SK-N-SH treated with all-trans-retinoic acid at 6 μM for 48 hours (cell line): ENCODE data around the gene TYSND1.
A peak's percentile ranks its signal among the peaks of the same experiment; 100 is the strongest.

Source experiments
- ATAC-seq: fragments of 200-7000 bp; cut with Tn5 transposase; 3 replicates; pipeline ENCODE4 v1.9.1; 2020; ENCODE audit warnings: mild to moderate bottlenecking, moderate library complexity
- BACH2 ChIP-seq: fragments of 250-450 bp; sonication (Bioruptor Pico); IDR thresholded peaks from 2 replicates; pipeline ENCODE4 v1.9.0; 2021; ENCODE audit warnings: mild to moderate bottlenecking, borderline replicate concordance
- CSDC2 ChIP-seq: fragments of 250-450 bp; sonication (Bioruptor Pico); IDR thresholded peaks from 2 replicates; pipeline ENCODE4 v1.5.0; 2020; ENCODE audit warnings: mild to moderate bottlenecking, moderate library complexity
- ESRRG ChIP-seq: fragments of 250-450 bp; sonication (Bioruptor Pico); IDR thresholded peaks from 2 replicates; pipeline ENCODE4 v1.6.1; 2021; ENCODE audit warnings: mild to moderate bottlenecking
- GLIS3 ChIP-seq: fragments of 250-450 bp; sonication (Bioruptor Pico); IDR thresholded peaks from 2 replicates; pipeline ENCODE4 v1.5.0; 2020; ENCODE audit warnings: mild to moderate bottlenecking, moderate library complexity
- OSR1 ChIP-seq: fragments of 250-450 bp; sonication (Bioruptor Pico); IDR thresholded peaks from 2 replicates; pipeline ENCODE4 v1.8.0; 2022; ENCODE audit warnings: moderate library complexity, mild to moderate bottlenecking, inconsistent platforms
- PPARA ChIP-seq: fragments of 250-450 bp; sonication (Bioruptor Pico); IDR thresholded peaks from 2 replicates; pipeline ENCODE4 v1.5.0; 2020; ENCODE audit warnings: mild to moderate bottlenecking, borderline replicate concordance
- RARB ChIP-seq: fragments of 250-450 bp; sonication (Bioruptor Pico); IDR thresholded peaks from 2 replicates; pipeline ENCODE4 v1.8.0; 2021; ENCODE audit warnings: mild to moderate bottlenecking, moderate library complexity
- SNAI2 ChIP-seq: fragments of 250-450 bp; sonication (Bioruptor Pico); IDR thresholded peaks from 2 replicates; pipeline ENCODE4 v1.5.0; 2020; ENCODE audit warnings: mild to moderate bottlenecking, moderate library complexity
- TCF4 ChIP-seq: fragments of 250-450 bp; sonication (Bioruptor Pico); IDR thresholded peaks from 2 replicates; pipeline ENCODE4 v1.8.0; 2021; ENCODE audit warnings: mild to moderate bottlenecking, moderate library complexity, borderline replicate concordance
- TOX ChIP-seq: fragments of 250-450 bp; sonication (Bioruptor Pico); IDR thresholded peaks from 2 replicates; pipeline ENCODE4 v1.8.0; 2021; ENCODE audit warnings: mild to moderate bottlenecking, moderate library complexity, borderline replicate concordance
- ZC3H10 ChIP-seq: fragments of 250-450 bp; sonication (Bioruptor Pico); IDR thresholded peaks from 2 replicates; pipeline ENCODE4 v1.5.1; 2021; ENCODE audit warnings: mild to moderate bottlenecking, moderate library complexity
- ZFP3 ChIP-seq: fragments of 250-450 bp; sonication (Bioruptor Pico); IDR thresholded peaks from 2 replicates; pipeline ENCODE4 v1.5.0; 2020; ENCODE audit warnings: mild to moderate bottlenecking, moderate library complexity
- ZFP30 ChIP-seq: fragments of 450-650 bp; formaldehyde crosslinking; IDR thresholded peaks from 2 replicates; pipeline ENCODE4 v1.5.0; 2022; ENCODE audit warnings: mild to moderate bottlenecking, moderate library complexity
- ZNF565 ChIP-seq: fragments of 450-650 bp; formaldehyde crosslinking; conservative IDR thresholded peaks from 2 replicates; pipeline ENCODE4 v1.5.0; 2020; ENCODE audit warnings: low read depth, mild to moderate bottlenecking, moderate library complexity
- ZNF70 ChIP-seq: fragments of 450-650 bp; formaldehyde crosslinking; IDR thresholded peaks from 2 replicates; pipeline ENCODE4 v1.5.0; 2020; ENCODE audit warnings: mild to moderate bottlenecking, moderate library complexity
- ZNF8 ChIP-seq: fragments of 450-650 bp; formaldehyde crosslinking; IDR thresholded peaks from 2 replicates; pipeline ENCODE4 v1.5.0; 2020; ENCODE audit warnings: mild to moderate bottlenecking, moderate library complexity
- TF ChIP-seq, protein P1 (sequence below): fragments of 250-450 bp; sonication (Bioruptor Pico); IDR thresholded peaks from 2 replicates; pipeline ENCODE4 v1.8.0; 2020; ENCODE audit warnings: mild to moderate bottlenecking, moderate library complexity, borderline replicate concordance
- TF ChIP-seq, protein P2 (sequence below): fragments of 250-450 bp; sonication (Bioruptor Pico); IDR thresholded peaks from 2 replicates; pipeline ENCODE4 v1.8.0; 2021; ENCODE audit warnings: low read depth, mild to moderate bottlenecking, moderate library complexity, borderline replicate concordance
- TF ChIP-seq, protein P3 (sequence below): fragments of 250-450 bp; sonication (Bioruptor Pico); IDR thresholded peaks from 2 replicates; pipeline ENCODE4 v1.5.0; 2020; ENCODE audit warnings: mild to moderate bottlenecking, moderate library complexity
- TF ChIP-seq, protein P4 (sequence below): fragments of 250-450 bp; sonication (Bioruptor Pico); IDR thresholded peaks from 2 replicates; pipeline ENCODE4 v1.5.1; 2020; ENCODE audit warnings: low read depth, mild to moderate bottlenecking, moderate library complexity
- TF ChIP-seq, protein P5 (sequence below): fragments of 250-450 bp; sonication (Bioruptor Pico); IDR thresholded peaks from 2 replicates; pipeline ENCODE4 v1.5.1; 2021; ENCODE audit warnings: mild to moderate bottlenecking, moderate library complexity

The TYSND1 gene

DNA sequence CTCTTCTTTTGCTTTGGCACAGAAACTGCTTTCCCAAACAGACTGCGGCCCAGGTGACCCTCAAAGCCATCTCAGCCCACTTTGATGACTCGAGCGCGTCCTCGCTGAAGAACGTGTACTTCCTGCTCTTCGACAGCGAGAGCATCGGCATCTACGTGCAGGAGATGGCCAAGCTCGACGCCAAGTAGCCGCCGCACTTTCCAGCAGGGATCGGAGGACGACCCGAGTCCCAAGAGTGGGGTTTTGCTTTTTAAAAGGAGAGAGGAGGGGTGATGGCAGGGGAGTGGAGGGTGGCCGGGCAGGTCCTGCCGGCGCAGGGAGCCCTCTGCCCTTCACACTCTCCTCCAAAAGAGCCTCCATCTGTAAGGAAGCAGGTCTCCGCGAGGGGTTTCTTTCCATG, 35.0 kb downstream of the TYSND1 start:
- ATAC-seq, result no peak

DNA sequence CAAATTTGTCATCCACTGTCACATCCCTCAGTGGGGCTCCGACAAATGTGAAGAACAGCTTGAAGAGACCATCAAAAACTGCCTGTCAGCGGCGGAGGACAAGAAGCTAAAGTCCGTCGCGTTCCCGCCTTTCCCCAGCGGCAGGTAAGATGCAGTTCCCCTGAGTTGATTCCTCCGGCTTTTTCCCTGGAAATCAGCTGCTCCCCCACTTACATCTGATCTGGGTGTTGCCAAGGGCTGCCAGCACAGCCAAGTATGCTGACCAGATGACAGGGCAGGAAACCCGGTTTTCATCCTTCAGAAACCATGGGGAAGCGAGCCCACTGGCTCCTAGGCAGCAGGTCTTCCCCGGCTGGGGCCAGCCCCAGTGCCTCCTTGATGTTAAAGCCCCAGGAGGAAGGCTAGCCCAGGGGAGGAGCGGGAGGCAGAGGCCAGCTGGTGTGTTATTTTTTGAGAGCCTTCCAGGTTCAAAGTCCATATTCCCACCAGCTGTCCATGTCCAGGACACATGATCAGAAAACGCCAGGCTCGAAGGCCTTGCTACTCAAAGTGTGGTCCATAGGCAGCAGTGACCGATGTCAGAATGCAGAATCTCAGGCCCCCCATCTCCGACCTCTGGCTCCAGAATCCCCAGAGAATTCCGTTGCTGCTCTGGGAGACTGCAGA, 37.3 kb downstream of the TYSND1 start:
- ATAC-seq, result no peak
- TF ChIP-seq, protein P1, sequence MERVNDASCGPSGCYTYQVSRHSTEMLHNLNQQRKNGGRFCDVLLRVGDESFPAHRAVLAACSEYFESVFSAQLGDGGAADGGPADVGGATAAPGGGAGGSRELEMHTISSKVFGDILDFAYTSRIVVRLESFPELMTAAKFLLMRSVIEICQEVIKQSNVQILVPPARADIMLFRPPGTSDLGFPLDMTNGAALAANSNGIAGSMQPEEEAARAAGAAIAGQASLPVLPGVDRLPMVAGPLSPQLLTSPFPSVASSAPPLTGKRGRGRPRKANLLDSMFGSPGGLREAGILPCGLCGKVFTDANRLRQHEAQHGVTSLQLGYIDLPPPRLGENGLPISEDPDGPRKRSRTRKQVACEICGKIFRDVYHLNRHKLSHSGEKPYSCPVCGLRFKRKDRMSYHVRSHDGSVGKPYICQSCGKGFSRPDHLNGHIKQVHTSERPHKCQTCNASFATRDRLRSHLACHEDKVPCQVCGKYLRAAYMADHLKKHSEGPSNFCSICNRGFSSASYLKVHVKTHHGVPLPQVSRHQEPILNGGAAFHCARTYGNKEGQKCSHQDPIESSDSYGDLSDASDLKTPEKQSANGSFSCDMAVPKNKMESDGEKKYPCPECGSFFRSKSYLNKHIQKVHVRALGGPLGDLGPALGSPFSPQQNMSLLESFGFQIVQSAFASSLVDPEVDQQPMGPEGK (CRISPR knock-in tag), result no peak
- TF ChIP-seq ESRRG (CRISPR knock-in tag) (no peak), ZNF70 (CRISPR knock-in tag) (no peak), ZFP3 (CRISPR knock-in tag) (no peak), OSR1 (CRISPR knock-in tag) (no peak), TCF4 (no peak), ZNF8 (CRISPR knock-in tag) (no peak), ZC3H10 (CRISPR knock-in tag) (no peak), SNAI2 (CRISPR knock-in tag) (no peak), TOX (no peak)

More for the DNA sequence above, 35.0 kb downstream of the TYSND1 start:
- no peak for TF ChIP-seq ZFP30 (CRISPR knock-in tag)
- no peak for TF ChIP-seq RARB (CRISPR knock-in tag)
- TF ChIP-seq BACH2 (CRISPR knock-in tag), result no peak
- TF ChIP-seq SNAI2 (CRISPR knock-in tag), result no peak

DNA sequence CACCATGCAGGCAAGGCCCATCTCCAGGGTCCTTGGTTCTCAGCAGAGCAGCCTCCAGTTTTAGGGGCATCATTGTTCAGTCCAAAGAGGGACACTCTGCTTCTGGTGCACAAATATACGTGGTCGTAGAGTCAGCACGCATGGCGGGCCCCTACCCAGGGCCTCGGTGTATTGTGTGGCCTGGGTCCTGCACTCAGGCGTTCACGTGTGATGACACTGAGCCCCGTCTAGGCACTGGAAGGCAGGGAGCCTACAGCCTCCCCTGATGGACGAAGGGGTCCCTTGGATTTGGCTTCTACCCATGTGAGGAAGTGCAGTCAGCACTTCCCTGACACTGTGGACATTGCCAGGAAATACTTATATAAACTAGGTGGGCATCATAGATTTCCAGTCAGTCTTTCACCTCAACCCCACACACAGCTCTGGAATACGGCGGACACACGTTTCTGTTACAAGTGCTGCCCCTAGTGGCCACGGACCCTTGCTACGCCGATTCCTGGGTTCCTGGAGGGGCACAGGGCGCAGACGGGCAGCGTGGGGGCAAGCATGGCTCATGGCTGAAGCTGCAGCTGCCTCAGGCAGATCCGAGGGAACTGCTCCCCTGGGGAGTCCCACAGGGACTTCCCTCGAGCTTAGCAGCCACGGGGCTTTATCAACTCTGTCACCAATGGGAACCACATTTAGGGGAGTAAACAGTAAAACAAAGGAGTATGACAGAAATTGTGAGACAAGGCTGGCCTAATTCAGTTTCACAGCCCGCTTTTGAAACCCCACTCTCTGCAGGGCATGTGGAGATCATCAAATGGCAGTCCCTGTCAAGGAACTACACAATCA, 39.3 kb downstream of the TYSND1 start:
- TF ChIP-seq ZC3H10 (CRISPR knock-in tag) (no peak), ZNF70 (CRISPR knock-in tag) (no peak), CSDC2 (CRISPR knock-in tag) (no peak), TCF4 (no peak), GLIS3 (CRISPR knock-in tag) (no peak), OSR1 (CRISPR knock-in tag) (no peak), ESRRG (CRISPR knock-in tag) (no peak), ZNF565 (no peak), SNAI2 (CRISPR knock-in tag) (no peak), PPARA (CRISPR knock-in tag) (no peak), ZFP3 (CRISPR knock-in tag) (no peak), RARB (CRISPR knock-in tag) (no peak), TOX (no peak)
- TF ChIP-seq, protein P2, sequence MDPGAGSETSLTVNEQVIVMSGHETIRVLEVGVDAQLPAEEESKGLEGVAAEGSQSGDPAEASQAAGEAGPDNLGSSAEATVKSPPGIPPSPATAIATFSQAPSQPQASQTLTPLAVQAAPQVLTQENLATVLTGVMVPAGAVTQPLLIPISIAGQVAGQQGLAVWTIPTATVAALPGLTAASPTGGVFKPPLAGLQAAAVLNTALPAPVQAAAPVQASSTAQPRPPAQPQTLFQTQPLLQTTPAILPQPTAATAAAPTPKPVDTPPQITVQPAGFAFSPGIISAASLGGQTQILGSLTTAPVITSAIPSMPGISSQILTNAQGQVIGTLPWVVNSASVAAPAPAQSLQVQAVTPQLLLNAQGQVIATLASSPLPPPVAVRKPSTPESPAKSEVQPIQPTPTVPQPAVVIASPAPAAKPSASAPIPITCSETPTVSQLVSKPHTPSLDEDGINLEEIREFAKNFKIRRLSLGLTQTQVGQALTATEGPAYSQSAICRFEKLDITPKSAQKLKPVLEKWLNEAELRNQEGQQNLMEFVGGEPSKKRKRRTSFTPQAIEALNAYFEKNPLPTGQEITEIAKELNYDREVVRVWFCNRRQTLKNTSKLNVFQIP, result no peak
- TF ChIP-seq, protein P3, sequence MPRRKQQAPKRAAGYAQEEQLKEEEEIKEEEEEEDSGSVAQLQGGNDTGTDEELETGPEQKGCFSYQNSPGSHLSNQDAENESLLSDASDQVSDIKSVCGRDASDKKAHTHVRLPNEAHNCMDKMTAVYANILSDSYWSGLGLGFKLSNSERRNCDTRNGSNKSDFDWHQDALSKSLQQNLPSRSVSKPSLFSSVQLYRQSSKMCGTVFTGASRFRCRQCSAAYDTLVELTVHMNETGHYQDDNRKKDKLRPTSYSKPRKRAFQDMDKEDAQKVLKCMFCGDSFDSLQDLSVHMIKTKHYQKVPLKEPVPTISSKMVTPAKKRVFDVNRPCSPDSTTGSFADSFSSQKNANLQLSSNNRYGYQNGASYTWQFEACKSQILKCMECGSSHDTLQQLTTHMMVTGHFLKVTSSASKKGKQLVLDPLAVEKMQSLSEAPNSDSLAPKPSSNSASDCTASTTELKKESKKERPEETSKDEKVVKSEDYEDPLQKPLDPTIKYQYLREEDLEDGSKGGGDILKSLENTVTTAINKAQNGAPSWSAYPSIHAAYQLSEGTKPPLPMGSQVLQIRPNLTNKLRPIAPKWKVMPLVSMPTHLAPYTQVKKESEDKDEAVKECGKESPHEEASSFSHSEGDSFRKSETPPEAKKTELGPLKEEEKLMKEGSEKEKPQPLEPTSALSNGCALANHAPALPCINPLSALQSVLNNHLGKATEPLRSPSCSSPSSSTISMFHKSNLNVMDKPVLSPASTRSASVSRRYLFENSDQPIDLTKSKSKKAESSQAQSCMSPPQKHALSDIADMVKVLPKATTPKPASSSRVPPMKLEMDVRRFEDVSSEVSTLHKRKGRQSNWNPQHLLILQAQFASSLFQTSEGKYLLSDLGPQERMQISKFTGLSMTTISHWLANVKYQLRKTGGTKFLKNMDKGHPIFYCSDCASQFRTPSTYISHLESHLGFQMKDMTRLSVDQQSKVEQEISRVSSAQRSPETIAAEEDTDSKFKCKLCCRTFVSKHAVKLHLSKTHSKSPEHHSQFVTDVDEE, result no peak
- TF ChIP-seq, protein P4, sequence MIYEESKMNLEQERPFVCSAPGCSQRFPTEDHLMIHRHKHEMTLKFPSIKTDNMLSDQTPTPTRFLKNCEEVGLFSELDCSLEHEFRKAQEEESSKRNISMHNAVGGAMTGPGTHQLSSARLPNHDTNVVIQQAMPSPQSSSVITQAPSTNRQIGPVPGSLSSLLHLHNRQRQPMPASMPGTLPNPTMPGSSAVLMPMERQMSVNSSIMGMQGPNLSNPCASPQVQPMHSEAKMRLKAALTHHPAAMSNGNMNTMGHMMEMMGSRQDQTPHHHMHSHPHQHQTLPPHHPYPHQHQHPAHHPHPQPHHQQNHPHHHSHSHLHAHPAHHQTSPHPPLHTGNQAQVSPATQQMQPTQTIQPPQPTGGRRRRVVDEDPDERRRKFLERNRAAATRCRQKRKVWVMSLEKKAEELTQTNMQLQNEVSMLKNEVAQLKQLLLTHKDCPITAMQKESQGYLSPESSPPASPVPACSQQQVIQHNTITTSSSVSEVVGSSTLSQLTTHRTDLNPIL (CRISPR knock-in tag), result no peak
- TF ChIP-seq, protein P5, sequence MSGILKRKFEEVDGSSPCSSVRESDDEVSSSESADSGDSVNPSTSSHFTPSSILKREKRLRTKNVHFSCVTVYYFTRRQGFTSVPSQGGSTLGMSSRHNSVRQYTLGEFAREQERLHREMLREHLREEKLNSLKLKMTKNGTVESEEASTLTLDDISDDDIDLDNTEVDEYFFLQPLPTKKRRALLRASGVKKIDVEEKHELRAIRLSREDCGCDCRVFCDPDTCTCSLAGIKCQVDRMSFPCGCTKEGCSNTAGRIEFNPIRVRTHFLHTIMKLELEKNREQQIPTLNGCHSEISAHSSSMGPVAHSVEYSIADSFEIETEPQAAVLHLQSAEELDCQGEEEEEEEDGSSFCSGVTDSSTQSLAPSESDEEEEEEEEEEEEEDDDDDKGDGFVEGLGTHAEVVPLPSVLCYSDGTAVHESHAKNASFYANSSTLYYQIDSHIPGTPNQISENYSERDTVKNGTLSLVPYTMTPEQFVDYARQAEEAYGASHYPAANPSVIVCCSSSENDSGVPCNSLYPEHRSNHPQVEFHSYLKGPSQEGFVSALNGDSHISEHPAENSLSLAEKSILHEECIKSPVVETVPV, result no peak
- TF ChIP-seq, all 23 proteins: peak for 0
- ATAC-seq, result peak; percentile 48; the same call in 2 of the 3 replicates
